Head of caudate nucleus (tissue), 42 donors: Measurements from ENCODE around the gene DARS2.
"Not testable (repeated sequence)": the region's sequence is repeated elsewhere in the genome, so short reads cannot be mapped to it uniquely, and the experiment has no call there.

Experiments
- DNase-seq, 42 donors: peaks; one replicate each; pipeline versions ENCODE4 v3.0.0 to v3.0.0-alpha.2; 2020 to 2021; ENCODE audit warnings: mixed read lengths in 7 of 42
- intact Hi-C: fragments of 100-400 bp; cut with DNase I; formaldehyde crosslinking; loops from one replicate; pipeline ENCODE4 v1.15.0; 2022

Gene DARS2

GRCh38 chr1:173878251-173878650 lies 53.8 kb downstream of the DARS2 start:
- intact Hi-C loops: no loop called here
- no peak for DNase-seq

- intact Hi-C loops, DNase-seq: not testable (repeated sequence)
Observed at GRCh38 chr1:173881117-173881516, 56.6 kb downstream of the DARS2 start.

- intact Hi-C loops: no loop called here
Observed at GRCh38 chr1:173884701-173885100, 60.2 kb downstream of the DARS2 start.

DNA sequence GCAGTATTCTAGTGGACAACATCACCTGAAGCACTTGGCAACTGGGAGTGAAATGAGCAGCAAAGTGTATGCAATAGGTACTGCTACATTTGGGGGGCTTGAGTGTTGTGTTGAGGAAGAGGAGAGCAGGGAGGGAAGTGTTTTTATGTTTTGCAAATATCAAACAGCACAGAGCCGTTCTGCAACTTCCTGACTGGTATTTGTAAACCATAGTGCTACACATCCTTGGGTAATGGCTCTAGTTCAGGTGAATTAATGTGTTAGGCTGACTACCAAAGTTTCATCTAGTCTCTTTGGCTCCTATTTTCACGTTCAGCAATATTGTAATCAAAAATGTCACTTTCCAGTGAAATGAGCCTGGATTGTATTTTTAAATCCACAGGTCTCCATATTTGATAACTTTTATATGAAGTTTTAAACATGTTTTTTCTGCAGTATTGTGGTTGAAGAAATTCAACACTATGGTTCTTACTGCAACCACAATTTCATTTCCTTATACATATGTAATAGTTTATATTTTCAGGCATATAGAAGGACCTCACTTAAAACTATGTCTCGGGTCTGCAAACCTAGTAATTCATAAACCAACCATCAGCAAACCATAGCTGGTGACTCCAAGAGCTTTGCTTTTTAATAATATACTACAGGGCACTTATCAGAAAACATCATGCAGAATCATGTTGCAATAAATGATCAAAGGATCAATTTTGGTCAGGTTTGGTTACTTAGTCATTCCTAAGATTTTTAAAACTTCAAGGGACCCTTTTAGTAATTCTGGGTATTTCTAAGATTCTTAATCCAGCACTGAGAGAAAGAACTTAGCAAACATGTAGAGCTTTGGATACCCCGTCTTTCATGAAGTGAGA lies 62.5 kb downstream of the DARS2 start:
- intact Hi-C loops: no loop called here
- DNase-seq: no peak

More at GRCh38 chr1:173884701-173885100, 60.2 kb downstream of the DARS2 start:
- DNase-seq: no peak

DNA sequence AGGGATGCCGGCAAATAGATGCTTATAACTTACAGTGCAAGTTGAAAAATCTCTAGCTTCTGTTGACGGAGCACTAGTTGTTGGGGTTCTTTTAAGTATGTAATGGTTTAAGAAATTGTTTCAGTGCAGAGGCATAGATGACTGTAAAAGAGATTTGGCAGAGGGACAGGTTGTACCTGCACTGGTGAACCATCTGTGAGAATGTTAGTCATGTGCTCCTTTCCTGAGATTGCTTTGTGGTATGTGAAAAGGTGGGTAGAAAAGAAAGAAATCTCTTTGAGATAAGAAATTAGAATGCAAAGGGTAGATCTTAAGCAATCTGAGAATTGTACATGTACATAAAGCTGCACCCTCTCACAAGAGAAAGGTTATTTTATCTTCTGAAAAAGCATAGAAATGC lies 63.2 kb downstream of the DARS2 start:
- no peak for DNase-seq
- intact Hi-C loops: no loop called here

- intact Hi-C loops: no loop called here
- DNase-seq: no peak
Observed at GRCh38 chr1:173888749-173889148, 64.3 kb downstream of the DARS2 start.

- DNase-seq: no peak
- intact Hi-C loops: no loop called here
Observed at GRCh38 chr1:173889885-173890284, 65.4 kb downstream of the DARS2 start.

- intact Hi-C loops: no loop called here
- no peak for DNase-seq
Observed at GRCh38 chr1:173893611-173894010, 69.1 kb downstream of the DARS2 start.

GRCh38 chr1:173894189-173894588 lies 69.7 kb downstream of the DARS2 start:
- DNase-seq: no peak

GRCh38 chr1:173900427-173900826 lies 76.0 kb downstream of the DARS2 start:
- intact Hi-C loops: no loop called here
- DNase-seq: no peak

More at GRCh38 chr1:173894189-173894588, 69.7 kb downstream of the DARS2 start:
- intact Hi-C loops: no loop called here

DNA sequence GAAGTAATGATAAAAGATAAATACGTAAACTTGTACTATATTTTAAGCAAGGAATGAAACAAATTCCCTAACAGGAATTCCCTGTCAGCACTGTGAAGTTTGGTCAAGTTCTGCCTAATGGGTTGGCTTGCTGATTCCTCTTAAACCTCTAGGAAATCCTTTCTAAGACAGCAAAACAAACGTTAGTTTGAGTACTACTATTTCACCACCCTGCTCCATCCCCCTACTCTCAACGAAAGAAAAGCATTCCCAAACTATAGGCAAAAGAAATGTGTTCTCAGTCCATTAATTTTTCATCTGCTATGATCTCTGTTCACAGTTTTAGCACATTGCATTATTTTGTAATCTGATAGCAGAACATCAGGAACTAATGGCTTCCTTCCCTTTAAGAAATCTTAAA lies 76.5 kb downstream of the DARS2 start:
- intact Hi-C loops: no loop called here
- DNase-seq: no peak

DNA sequence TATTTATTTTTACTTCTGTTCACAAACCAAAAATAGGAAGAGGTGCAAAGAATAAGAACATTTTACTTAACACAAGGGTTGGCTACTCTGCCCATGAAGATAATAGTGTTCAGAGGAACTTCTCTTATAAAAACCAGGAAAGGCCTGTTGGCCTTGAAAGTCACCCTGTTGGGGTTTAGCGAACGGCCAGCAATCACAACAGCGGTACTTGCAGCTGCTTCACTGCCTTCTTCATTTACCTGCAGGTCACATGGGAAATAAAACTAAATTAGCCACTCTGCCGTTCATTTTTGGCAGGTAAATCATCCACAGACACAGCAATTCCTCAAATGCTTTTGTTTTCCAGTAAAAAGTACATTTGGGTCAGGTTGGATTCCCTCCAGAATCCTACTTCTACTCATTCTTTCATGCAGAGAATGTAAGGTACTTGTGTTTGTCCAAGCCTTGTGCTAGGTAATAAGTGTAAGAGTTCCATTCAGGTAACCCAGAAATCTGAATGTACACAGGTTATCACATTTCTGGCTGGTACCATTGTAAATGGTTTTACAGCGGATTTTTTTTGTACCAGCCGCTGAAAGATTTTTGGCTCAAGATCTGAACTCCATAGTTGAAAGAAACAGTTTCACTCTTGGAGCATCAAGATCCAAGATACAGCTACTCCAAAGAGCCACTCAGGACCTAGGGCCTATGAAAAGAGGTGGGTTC lies 79.5 kb downstream of the DARS2 start:
- DNase-seq: no peak
- intact Hi-C loops: no loop called here
